Brain pericyte (primary cell): ENCODE results near the gene CDHR5.

Experiments
- DNase-seq: peaks from one replicate; pipeline ENCODE4 v3.0.0-alpha.2; 2012; ENCODE audit warnings: low read depth, low spot score

The CDHR5 gene

DNA sequence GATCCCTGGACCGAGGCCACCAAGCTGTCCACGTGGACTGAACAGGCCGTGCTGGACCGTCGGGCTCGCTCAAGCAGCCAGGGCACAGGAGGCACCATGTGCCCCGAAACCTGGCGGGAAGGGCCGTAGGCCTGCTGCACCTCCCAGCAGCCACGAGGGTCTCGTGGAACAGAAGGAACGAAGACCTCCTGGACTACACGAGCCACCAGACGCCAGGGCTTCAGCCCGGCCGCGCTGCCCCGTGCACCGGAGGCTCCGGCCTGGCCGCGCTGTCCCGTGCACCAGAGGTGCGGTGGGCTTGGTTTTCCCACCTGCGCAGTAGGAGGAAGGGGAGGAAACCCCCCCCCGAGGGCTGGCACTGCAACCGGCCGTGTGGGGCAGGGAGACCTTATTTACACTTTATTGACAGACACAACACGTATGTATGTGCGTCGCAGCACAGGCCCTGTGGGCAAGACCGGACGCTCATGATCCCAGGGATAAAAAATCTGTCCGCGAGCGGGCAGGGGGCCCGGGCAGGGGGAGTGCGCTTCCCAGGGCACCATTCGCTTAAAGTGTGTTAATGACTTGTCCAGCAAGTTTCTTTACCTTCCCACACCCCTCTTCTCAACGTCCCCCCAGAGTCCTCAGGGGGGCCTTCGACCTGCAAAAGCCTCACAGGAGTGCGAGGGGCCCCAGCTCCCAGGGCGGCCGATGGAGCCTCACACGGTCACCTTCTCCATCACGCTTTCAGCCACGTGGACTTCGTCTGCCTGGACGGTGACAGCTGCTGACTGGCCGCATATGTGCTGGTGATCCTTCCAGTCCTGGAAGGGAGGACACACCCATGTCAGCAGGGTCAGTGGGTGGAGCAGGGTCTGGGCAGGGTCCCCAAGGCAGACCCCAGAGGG is 19.3 kb upstream of the CDHR5 start:
- DNase-seq: no peak

DNA sequence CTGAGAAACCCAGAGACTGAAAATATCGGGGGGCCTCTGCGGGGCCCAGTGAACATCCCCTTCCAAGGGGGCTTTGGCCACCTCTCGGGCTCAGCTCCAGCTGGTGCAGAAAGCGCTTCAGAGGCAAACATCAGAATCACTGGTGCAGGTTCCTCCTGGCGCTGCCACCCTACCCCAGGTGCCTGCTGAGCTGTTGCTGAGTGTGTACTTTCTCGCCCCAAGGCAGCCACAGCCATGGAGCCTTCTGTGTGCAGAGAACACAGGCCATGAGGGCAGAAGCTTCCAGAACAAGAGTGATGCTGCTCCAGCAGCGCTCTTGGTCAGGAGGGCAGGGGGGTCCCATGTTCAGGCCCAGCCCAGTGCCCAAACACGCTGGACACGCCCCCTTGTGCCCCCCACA is 18.6 kb upstream of the CDHR5 start:
- DNase-seq: no peak

DNA sequence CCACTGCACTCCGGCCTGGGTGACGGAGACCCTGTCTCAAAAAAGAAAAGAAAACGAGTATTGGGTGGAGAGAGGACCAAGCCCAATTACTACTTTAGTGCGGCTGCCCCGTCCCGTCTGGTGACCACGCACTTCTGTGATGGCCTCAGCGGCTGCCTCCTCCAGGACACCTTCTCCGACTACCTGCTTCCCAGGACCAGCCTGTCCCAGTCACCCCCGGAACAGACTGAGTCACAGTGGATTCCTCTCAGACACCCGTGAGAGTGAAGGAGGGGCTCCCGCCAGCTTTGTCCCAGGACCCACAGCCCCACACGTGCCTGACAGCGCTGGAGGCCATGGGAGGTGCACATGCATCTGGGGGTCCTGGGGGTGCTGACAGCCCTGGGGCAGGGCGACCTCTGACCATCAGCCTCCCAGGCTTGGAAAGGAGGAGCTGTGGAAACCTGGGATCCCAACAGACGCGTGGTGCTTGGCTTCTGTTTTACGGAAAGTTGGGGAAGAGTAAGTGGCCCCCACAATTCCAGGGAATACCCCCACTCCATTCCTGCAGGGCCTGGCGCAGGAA is 17.1 kb upstream of the CDHR5 start:
- no peak for DNase-seq

DNA sequence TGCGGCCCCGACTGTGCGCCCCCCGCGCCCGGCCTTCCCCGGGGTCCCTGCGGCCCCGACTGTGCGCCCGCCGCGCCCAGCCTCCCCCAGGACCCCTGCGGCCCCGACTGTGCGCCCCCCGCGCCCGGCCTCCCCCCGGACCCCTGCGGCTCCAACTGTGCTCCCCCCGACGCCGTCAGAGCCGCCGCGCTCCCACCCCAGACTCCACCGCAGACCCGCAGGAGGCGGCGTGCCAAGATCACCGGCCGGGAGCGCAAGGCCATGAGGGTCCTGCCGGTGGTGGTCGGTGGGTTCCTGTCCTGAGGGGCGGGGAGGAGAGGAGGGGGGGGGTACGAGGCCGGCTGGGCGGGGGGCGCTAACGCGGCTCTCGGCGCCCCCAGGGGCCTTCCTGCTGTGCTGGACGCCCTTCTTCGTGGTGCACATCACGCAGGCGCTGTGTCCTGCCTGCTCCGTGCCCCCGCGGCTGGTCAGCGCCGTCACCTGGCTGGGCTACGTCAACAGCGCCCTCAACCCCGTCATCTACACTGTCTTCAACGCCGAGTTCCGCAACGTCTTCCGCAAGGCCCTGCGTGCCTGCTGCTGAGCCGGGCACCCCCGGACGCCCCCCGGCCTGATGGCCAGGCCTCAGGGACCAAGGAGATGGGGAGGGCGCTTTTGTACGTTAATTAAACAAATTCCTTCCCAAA is 15.4 kb upstream of the CDHR5 start:
- no peak for DNase-seq

DNA sequence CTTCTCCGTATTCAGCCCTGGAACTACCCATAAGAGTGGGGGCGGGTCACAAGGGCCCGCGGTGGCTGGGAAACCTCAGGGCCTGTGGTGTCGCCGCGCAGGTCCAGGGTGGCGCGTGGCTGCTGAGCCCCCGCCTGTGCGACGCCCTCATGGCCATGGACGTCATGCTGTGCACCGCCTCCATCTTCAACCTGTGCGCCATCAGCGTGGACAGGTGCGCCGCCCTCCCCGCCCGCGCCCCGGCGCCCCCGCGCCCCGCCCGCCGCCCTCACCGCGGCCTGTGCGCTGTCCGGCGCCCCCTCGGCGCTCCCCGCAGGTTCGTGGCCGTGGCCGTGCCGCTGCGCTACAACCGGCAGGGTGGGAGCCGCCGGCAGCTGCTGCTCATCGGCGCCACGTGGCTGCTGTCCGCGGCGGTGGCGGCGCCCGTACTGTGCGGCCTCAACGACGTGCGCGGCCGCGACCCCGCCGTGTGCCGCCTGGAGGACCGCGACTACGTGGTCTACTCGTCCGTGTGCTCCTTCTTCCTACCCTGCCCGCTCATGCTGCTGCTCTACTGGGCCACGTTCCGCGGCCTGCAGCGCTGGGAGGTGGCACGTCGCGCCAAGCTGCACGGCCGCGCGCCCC is 14.7 kb upstream of the CDHR5 start:
- DNase-seq: no peak

DNA sequence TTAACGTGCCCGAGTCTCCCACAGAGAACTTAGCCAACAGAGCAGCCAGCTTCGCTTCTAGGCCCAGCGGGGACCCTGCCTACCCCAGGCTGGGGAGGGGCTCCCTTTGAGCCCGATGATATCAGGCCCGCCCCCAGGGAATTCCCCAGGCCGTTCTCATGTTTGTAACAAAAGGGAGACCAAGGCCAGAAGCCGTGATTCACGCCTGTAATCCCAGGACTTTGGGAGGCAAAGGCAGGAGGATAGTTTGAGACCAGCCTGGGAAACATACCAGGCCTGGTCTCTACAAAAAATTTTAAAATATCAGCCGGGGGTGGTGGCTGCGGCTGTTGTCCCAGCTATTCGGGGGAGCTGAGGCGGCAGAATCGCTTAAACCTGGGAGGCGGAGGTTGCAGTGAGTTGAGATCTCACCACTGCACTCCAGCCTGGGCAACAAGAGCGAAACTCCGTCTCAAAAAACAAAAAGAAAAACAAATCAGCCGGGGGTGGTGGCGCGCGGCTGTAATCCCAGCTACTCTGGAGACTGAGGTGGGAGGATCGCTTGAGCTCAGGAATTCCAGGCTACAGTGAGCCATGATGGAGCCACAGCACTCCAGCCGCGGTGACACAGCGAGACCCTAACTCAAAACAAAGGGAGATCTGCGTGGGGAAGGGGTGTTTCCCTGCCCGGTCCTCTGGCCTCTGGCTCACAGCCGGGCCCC is 14.0 kb upstream of the CDHR5 start:
- no peak for DNase-seq

DNA sequence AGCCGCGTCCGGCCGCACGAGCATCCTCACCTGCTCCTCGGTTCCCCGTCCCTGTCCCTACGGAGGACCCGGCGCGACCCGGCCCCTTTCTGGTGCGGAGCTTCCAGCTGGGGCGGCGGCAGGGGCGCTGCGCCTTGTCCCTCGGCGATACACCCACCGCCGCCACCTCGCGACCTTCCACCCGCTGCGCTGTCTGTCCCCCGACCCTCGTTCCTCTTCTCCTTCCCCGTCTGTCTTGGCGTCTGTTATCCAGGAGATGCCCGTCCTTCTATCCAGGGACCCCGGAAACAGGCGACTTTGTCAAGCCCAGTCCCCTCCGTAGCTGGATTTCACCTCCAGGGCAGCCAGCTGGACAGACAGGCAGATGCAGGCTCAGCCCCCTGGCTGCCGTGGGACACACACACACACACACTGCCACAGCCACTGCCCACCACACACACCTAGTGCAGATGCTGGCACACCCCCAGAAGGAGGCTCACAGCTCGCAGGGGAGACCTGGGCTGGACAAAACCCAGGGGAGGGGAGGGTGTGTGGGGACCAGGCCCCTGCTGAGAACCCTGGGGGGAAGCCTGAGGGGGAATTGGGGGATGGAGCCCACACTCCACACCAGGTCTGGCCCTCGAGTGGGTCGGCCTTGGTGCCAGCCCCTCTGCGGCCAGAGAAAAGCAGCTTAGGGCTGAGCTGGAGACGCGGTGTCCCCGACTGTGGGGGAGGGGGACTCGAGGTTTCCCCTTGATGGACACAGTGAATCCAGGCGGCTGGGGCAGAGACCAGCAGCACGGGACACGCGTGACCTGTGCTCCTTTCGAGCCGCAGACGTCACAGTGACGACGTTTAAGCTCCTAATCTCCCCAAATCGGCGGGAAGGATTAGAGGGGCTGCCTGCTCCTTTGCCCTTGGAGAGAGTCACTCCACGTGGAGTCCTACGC is 13.1 kb upstream of the CDHR5 start:
- DNase-seq: no peak

DNA sequence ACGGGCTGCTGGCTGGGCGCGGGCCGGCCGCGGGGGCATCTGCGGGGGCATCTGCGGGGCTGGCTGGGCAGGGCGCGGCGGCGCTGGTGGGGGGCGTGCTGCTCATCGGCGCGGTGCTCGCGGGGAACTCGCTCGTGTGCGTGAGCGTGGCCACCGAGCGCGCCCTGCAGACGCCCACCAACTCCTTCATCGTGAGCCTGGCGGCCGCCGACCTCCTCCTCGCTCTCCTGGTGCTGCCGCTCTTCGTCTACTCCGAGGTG is 12.5 kb upstream of the CDHR5 start:
- no peak for DNase-seq

DNA sequence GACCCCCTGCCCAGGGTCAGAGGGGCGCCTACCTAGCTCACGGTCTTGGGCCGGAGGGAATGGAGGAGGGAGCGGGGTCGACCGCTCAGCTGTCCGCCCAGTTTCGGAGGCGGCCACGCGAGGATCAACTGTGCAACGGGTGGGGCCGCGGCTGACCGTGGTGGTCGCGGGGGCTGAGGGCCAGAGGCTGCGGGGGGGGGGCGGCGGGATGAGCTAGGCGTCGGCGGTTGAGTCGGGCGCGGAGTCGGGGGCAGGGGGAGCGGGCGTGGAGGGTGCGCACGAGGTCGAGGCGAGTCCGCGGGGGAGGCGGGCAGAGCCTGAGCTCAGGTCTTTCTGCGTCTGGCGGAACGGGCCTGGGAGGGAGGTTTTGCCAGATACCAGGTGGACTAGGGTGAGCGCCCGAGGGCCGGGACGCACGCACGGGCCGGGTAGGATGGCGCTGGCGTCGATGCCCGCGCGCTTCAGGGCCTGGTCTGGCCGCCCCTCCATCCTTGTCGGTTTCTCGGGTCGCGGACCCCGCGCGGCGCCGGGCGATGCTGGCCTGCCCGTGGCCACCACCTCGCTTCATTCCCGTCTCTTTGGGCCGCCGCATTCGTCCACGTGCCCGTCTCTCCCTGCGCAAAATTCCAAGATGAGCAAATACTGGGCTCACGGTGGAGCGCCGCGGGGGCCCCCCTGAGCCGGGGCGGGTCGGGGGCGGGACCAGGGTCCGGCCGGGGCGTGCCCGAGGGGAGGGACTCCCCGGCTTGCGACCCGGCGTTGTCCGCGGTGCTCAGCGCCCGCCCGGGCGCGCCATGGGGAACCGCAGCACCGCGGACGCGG is 12.0 kb upstream of the CDHR5 start, which contains the start of gene DRD4:
Gene DRD4, plus strand, starts transcription at position 759 of the 822 bp plus-strand sequence. Its CDS starts 36 bp downstream, at position 795.
- no peak for DNase-seq

DNA sequence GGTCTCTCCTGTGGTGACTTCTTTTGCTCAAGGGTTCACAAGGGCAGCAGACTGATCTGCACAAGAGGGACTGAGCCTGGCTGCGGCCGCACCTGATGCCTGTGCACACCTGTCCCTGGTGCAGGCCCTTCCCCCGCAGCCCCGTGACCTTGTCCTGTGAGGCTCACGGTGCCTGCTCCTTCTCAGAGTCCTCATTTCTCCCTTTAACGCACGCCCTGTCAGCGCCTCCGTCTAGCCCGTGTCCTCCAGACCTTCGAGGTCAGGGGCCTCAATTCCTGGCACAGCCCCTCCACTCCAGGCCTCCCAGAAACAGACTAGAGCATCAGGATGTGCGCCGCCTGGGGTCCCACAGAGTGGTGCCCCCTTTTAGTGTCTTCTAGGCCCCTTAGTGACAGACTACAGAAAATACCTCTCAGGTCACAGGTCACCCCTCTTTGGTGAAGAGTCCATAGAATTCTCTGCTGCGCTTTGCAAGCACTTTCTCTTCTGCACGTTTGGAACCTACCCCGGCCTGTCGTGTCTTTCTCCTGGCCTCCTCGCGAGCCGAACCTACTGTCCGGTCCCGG is 11.3 kb upstream of the CDHR5 start:
- no peak for DNase-seq

DNA sequence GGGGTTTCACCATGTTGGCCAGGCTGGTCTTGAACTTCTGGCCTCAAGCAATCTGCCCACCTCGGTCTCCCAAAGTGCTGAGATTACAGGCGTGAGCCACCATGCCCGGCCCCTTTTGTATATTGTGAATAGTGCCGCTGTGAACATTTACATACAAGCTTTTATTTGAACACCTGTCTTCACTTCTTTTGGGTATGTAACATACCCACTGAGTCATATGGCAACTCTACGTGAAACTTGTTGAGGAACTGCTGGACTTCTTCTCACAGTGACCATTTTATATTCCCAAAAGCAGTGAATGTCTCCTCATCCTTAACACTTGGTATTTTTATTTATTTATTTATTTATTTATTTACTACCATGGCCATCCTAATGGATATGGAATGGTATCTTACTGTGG is 6.1 kb upstream of the CDHR5 start:
- DNase-seq: no peak

DNA sequence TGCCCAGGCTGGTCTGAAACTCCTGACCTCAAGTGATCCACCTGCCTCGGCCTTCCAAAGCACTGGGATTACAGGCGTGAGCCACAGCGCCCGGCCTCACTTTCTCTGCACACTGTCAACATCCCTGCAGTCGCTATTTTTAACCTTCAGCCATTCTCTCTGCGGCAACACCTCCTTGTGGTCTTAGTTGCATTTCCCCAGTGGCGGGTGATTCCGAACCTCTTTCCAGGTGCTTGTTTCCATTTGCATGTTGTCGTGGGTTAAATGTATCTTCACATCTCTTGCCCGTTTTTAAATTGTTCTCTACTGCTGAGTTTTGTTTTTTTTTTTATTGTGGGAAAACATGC is 4.5 kb upstream of the CDHR5 start:
- no peak for DNase-seq

DNA sequence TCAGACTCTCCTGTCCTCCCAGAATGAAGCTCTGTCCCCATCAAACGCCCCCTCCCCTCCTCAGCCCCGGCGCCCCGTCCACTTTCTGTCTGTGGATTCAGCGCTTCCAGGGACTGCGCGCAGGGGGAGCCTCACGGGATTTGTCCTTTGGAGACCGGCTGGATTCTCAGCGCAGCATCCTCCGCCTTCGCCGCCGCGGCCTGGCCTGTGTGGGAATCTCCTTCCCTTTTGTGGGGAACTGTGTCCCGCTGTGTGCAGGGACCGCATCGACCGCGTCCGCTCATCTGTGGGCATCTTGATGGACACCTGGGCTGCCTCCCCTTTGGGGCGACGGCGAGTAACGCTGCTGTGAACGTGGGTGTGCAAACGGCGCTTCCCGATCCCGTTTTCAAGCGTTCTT is 3.3 kb upstream of the CDHR5 start:
- DNase-seq: no peak

DNA sequence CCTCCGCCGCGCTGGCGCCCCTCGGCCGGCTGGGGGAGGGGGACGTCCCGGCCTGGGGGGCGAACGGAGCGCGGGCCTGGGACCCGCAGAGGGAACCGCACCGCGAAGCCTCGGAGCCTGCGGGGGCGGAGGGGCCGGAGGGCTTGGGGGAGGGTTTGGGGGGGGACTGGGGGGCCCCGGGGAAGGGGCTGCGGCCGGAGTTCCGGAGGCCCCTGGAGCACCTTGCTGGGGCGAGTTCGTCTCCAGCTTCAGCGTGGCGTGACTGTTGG is 2.5 kb upstream of the CDHR5 start:
- DNase-seq: no peak

DNA sequence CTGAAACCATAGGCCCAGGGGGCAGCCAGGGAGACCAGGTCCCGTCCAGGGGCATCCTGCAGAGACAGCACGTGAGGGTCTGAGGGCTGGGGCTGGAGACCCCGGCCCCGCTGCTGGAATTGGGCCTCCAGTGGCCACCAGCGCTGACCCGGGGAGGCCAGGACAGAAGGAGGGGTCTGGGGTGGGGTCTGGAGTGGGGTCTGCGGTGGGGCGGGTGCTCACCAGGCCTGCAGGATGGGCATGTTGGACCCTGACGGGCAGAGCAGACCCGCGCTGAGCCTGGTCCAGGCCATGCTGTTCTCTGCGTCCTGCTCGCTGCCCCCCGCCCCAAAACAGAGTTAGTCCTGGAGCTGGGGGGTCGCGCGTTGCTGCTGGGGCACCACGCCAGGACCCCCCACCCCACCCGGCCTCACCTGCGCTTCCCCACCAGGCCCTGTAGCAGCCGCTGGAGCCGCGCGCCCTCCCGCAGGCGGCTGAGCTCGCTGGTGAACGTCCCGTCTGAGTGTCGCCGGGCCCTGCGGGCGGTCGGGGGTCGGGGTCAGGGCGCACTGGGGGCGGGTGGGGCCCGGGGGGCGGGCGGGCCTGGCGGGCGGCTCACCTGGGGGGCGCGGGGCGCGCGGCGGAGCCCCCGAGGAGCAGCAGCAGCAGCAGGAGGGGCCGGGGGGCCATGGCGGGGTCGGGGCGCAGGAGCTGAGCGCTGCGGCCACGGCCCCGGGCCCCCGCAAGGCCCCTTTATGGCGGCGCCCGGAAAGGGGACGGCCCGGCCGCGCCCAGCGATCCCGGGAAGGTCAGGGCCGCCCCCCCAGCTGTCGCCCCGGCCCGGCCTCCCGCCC is 1.9 kb upstream of the CDHR5 start, which contains the start of gene SCT:
Gene SCT, minus strand, starts transcription at position 707 of the 833 bp plus-strand sequence. Its CDS starts 38 bp downstream, at position 669.
- DNase-seq: no peak

DNA sequence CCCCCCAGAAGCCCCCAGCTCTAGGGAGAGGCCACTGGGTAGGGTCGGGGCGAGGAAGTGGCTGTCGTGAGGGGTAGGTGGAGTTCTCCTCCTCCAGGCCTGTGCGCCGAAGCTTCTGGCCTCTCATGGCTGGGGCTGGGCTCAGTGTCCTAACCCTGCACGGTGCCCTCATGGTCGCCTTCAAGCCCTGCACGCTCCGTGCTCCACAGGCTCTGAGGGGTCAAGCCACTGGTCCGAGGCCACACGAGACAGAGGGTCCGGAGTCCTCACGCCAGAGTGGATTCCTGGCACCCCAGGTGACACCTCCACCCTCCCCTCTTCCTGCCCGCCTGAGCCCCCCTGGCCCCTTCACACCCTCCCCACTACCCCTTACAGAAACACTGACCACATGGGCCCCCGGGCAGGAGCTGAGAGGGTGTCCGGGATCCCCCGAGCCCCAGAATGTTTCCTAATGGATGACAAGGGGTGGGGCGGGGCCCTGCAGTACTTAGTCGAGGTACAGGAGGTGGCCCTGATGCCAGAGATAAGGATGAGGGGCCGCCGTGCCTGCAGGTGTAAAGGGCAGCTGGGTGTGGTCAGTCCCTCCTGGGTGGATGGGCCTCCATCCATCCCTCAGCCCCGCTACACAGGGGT is 997 bp upstream of the CDHR5 start:
- no peak for DNase-seq

DNA sequence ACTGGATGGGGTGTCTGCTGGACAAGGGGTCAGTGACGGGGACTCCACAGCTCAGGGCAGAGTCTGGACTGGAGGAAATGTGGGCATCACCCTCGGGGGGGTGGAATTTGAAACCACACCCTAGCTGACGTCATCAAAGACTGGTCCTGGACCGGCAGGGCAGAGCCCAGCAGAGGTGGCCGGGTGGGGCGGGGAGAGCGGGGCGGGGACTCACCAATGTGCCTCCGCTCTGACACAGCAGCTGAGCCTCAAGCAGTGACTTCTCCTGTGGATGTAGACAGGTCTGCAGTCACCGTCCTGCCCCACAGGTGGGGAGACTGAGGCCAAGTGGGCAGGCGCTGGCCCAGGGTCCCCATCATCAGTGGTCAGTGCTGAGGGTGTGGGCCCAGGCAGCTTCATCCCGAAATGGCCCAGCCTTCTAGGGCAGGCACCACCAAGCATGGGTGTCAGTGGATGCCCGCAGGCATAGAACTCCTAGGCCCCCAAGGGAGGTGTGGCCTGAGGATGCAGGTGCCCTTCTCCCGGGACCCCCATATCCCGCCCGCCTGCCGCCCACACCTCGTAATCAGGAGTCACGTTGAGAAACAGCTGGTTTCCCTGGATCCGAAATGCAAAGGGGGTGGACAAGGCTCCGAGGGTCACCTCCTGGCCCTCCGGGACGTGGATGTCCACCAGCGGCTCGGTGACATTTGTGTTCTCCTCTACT is 603 bp downstream of the CDHR5 start:
- no peak for DNase-seq

DNA sequence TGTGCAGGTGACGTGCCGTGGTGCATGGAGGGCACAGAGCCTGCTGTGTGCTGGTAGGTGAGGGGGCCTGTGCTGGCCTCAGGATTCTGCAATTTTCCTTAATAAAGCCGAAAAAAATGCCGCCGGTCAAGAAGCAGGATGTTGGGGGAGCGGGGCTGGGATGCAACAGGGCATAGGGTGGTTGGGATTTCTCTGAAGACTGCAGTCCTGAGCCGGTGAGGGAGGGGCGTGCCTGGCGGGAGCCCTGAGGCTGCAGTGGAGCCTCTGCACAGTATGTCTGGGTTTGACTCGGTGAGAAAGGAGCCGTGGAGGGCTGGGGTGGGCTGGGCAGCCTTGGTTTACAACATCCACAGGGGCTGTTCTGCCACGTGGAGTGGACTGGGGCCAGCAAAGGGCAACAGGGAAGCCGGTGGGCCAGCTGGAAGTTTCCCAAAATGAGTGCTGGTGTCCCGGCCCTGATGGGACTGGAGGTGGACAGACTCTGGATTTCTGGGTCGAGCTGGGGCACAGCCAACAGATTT is 1.3 kb downstream of the CDHR5 start:
- DNase-seq: no peak
